GM21515 (cell line): ENCODE results near the gene CFAP69.
A peak's percentile ranks its signal among the peaks of the same experiment; 100 is the strongest.

ENCODE experiments used
- ATAC-seq: cut with Tn5 transposase; IDR thresholded peaks from one replicate; pipeline ENCODE4 v1.9.1; 2021; ENCODE audit not compliant: unreplicated experiment

CFAP69 gene

GRCh38 chr7:90270431-90271178, 25.6 kb downstream of the CFAP69 start:
- ATAC-seq = no peak

GRCh38 chr7:90271753-90272152, 26.8 kb downstream of the CFAP69 start:
- ATAC-seq = no peak

- no peak for ATAC-seq
These were observed 27.3 kb downstream of the CFAP69 start for GRCh38 chr7:90272242-90272641.

GRCh38 chr7:90274161-90274560, 29.2 kb downstream of the CFAP69 start:
- no peak for ATAC-seq

- no peak for ATAC-seq
These were observed 31.2 kb downstream of the CFAP69 start for GRCh38 chr7:90276033-90276728.

- no peak for ATAC-seq
These were observed 43.2 kb downstream of the CFAP69 start for GRCh38 chr7:90288154-90288553.

GRCh38 chr7:90290244-90291113, 45.5 kb downstream of the CFAP69 start:
- ATAC-seq = no peak

- ATAC-seq = peak; percentile 87
These were observed 53.4 kb downstream of the CFAP69 start for GRCh38 chr7:90298145-90299038.

- no peak for ATAC-seq
These were observed 58.3 kb downstream of the CFAP69 start for GRCh38 chr7:90303241-90303640.

- ATAC-seq = no peak
These were observed 64.9 kb downstream of the CFAP69 start for GRCh38 chr7:90309872-90310271.

GRCh38 chr7:90311175-90311574, 66.2 kb downstream of the CFAP69 start:
- no peak for ATAC-seq

- no peak for ATAC-seq
These were observed 67.8 kb downstream of the CFAP69 start for GRCh38 chr7:90312745-90313144.

- ATAC-seq = no peak
These were observed 68.9 kb downstream of the CFAP69 start for GRCh38 chr7:90313907-90314306.

GRCh38 chr7:90320014-90320413, 75.0 kb downstream of the CFAP69 start:
- ATAC-seq = no peak

- ATAC-seq = no peak
These were observed 75.4 kb downstream of the CFAP69 start for GRCh38 chr7:90320418-90320800.

- ATAC-seq = no peak
These were observed 76.0 kb downstream of the CFAP69 start, which contains the start of gene FAM237B for GRCh38 chr7:90320801-90321494. TSS of gene FAM237B (minus strand) at chr7:90321304. CDS start at chr7:90319748, 1,556 bp downstream.

GRCh38 chr7:90322837-90323236, 77.9 kb downstream of the CFAP69 start:
- no peak for ATAC-seq

GRCh38 chr7:90326500-90326899, 81.5 kb downstream of the CFAP69 start:
- ATAC-seq = no peak

- ATAC-seq = no peak
These were observed 89.3 kb downstream of the CFAP69 start for GRCh38 chr7:90334193-90334843.
